Right ventricle myocardium inferior (tissue), 1 donor: ENCODE measurements around the gene POLR3E. TPM values are rescaled to one million over a fixed set of nuclear protein-coding genes. Genes with fewer than 3 reads are reported as not detected.

ENCODE experiments used
- ATAC-seq: fragments of 200-7000 bp; cut with Tn5 transposase; one replicate; pipeline ENCODE4 v1.9.1; 2020; ENCODE audit warnings: mild to moderate bottlenecking, moderate library complexity
- DNase-seq: peaks from one replicate; pipeline ENCODE4 v3.0.0; 2021; ENCODE audit errors: missing footprints
- intact Hi-C: fragments of 100-400 bp; cut with DNase I; formaldehyde crosslinking; loops from one replicate; pipeline ENCODE4 v1.11.0; 2022
- total RNA-seq: library from RNA; stranded (reverse); fragmentation: NEBNext Ultra II Directional; extraction: Animal tissue kit (Norgen Biotek cat#: 25700); gene quantifications from one replicate; pipeline ENCODE4 v1.2.1, GENCODE V29; 2021
- donor health status: DM: no; HTN: yes; CAD: no; lungs with severe emphysema.

The POLR3E gene
- total RNA-seq, 1 donor from 2014 or later: 36.4 TPM

DNA sequence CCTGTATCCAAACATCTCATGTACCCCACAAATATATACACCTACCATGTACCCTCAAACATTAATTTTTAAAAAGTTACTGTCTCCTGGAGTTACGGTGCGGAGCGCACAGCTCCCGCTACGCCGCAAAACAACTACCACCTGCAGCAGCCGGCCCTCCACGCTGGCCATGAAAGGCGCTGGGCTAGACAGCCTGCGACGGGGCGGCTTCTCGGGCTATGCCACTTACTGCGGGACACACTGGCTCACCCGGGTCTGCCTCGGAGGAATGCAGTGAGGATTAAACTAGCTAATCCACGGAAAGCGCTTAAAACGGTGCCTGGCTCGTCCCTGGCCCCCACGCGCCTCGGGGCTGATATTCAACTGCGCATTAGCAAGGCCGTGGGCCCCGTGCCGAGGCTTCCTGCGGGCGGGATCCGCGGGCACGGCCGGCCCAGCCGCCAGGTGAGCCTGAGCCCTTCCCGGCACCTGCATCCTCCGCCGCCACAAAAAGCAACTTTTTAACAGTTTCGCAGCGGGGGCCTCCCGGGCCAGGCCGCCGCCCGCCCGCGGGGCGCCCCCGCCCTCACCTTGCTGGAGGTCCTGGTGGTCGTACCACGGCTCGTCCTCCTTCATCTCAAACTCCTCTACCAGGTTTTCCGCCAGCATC lies 76.6 kb downstream of the POLR3E start:
- peak; percentile 26 for ATAC-seq
- intact Hi-C loops: loop anchor here (1.0 kb wide), 1 partner anchor 178 kb away; no protein-coding TSS in a partner anchor
- peak; percentile 85 for DNase-seq

DNA sequence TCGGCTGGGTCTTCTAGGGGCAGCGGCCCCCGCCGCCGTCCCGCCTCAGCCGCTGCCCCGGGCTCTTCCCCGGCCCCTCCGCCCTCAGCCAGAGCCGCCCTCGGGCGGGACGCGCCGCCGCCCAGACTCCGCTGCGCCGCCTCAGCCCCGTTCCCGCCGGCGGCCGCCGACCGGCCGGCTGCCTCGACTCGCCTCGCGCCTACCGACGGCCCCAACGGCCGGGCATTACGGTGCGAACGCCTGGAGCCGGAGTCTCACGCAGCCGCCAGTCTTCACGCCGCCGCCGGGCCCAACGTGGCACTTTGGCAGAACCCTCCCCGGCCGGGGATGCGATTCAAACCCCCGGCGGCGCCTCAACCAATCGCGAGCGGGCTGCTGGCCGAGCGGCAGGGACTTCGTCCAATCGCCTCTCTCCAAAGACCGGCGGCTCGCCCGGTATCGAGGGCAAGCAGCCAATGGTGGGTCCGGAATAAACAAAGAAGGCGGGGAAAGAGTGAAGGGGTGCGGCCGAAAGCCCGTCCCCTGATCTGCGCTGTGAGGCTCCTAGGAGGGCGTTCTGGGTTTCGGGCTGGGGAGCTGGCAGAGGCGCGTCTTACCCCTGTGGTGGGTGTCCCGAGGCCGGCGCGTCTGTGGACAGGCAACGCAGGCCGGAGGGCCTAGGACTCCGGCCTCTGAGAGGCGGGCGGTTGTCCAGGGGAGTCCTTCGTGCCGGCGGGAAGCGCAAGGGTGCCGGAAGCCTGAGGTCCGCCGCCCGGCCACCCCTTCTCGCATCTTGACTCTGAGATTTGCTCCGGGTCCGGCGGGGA lies 77.3 kb downstream of the POLR3E start, which contains the start of gene CDR2:
TSS of gene CDR2 (minus strand) at position 309 of the 806 bp plus-strand sequence. CDS start 310 bp downstream, outside the sequence.
- ATAC-seq (peak; percentile 98), DNase-seq (peak; percentile 98)
- intact Hi-C loops: loop anchor here (1.0 kb wide), 1 partner anchor 179 kb away; no protein-coding TSS in a partner anchor

DNA sequence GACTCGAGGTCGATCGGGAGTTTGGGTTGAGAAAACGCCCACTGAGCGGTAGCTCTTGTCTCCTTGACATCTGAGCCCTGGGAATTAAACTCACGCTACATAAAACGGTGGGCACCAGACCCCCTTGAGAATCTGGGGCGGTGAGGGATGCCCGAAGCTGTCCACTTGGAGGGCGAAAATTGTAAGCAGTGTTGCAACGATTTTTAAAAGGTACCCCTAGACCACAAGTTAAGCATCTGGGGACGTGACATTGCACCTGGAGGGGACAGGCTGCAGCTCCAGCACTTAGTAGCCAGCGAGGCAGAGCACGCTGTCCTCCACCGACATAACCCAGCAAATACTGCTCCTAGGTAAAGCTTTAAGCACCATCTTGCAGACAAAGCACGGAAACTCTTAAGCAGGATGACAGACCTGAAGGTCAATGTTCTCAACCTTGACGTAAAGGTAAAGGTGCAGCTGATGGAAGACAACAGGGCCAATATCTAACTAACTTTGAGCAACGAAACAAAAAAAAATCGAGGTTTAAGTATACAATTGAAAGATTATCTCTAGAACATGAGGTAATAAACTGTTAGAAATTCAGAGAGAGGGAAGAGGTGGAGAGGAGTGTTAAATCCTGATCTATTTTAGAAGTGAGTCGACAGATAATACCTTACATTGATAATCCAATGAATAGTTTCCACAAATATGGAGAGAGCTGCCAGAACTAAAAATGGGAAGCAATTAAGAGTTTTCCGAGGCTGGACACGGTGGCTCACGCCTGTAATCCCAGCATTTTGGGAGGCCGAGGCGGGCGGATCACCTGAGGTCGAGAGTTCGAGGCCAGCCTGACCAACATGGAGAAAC lies 78.1 kb downstream of the POLR3E start:
- ATAC-seq: no peak
- DNase-seq: no peak
- intact Hi-C loops: no loop called here

DNA sequence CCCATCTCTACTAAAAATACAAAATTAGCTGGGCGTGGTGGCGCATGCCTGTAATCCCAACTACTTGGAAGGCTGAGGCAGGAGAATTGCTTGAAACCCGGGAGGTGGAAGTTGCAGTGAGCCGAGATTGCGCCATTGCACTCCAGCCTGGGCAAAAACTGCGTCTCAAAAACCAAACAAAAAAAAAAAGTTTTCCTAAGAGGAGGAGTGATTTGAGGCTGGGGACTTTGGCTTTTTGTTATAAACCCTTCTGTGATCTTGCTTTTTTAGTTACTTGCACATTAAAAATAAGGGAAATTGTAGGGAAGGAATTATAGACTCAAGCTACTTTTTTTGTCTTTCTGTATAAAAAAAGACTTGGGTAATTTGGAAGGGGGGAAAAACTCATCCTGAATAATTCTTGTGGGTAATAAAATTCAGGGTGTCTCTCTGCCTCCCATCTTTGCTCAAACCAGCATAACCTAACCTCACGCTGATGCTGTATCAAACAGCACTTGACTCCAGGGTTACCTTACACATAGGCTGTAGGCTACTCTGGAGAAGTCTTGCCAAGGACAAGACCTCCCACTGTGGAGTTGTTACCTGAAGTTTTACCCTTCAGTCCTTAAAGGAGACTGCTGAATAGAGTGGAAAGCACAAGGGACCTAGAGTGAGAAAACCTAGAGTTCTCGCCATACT lies 78.9 kb downstream of the POLR3E start:
- intact Hi-C loops: no loop called here
- ATAC-seq (no peak), DNase-seq (no peak)

DNA sequence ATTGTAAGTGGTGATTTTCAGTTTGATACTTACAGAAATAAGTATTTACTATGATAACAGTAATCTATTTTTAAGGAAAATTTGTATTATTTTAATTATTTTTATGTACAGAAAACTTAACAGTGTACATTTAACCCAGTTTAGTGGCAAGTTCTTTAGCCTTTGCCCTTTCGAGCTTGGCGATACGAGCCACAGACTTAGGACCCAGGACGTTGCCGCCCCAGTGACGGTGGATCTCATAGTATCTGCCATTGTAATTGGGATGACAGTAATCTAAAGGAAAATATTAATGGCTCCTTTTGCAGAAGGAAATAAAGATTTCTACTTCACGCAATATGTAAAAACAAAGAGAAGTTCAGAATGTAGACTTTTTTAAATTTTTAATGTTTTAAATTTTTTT lies 82.4 kb downstream of the POLR3E start:
- no peak for DNase-seq

DNA sequence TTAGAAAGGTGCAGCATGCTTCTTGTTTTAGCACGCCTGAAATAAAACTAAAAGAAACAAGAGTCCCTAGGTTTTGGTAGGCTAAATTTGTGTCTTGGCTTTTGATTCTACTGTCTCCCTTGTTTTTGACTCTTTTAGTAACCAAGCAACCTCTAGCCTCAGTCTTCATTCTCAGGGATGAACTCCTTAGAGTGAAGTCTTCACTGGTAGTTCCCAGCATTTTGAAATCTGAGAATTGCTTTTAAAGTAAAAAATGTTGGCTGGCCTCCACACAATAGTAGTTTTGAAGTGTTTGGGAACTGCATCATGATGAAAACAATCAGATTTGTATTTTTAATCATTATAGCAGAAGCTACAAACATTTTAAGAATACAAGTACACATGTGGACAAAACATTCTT lies 83.3 kb downstream of the POLR3E start:
- intact Hi-C loops: no loop called here
- ATAC-seq (no peak), DNase-seq (no peak)

More for the DNA sequence above, 82.4 kb downstream of the POLR3E start:
- intact Hi-C loops: no loop called here
- ATAC-seq: no peak

DNA sequence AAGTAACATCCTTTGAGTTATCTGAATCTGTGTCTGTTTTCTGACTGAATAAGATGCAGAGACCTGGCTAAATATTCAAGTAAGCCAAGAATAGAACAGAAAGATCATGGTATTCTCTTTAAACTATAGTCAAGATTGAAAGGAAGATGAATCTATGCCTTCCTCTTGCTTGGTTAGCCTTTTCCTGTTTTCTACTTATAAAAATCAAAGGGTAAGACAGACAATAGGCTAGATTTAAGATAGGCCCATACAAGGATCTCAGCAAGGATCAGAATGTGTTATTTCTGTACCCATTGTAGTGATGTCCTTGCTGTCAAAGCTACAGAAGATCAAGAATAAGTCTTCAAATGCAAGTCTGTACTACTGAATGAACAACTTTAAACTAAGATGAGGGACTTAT lies 84.2 kb downstream of the POLR3E start:
- no peak for ATAC-seq
- DNase-seq: no peak
- intact Hi-C loops: no loop called here

DNA sequence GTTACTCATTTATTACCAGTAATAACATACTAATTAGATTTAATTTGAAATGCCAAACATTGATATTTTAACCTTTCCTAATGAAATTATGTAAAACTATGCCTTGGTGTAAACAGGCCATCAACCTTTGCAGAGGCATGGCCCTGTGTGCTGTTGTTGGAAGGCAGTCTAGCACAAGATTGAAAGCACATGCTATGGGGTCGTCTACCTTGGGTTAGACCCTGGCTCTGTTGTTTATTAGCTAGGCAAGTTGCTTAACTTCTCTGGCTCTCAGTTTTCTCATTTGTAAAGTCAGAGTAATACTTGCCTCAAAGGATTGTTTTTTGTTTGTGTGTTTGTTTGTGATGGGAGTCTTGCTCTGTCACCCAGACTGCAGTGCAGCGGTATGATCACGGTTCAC lies 86.6 kb downstream of the POLR3E start:
- DNase-seq (no peak), ATAC-seq (no peak)
- intact Hi-C loops: no loop called here

Other genes with a start within 250 kb of the POLR3E start
- gene VWA3A, start 204.9 kb upstream of the POLR3E start, total RNA-seq: 0.81 TPM
- not detected for gene SDR42E2, start 134.9 kb upstream of the POLR3E start, total RNA-seq
- 28.8 TPM for gene EEF2K, start 91.1 kb upstream of the POLR3E start, total RNA-seq
- 6.7 TPM for gene CDR2, start 77.2 kb downstream of the POLR3E start, total RNA-seq
- gene NPIPB5, start 213.5 kb downstream of the POLR3E start, total RNA-seq: 37.9 TPM